Keratinocyte (primary cell): ENCODE results near the gene ZFP1. TPM values are rescaled to one million over a fixed set of nuclear protein-coding genes. Genes with fewer than 3 reads are reported as not detected.
"Not testable (repeated sequence)": the region's sequence is repeated elsewhere in the genome, so short reads cannot be mapped to it uniquely, and the experiment has no call there.

Experiments used
- DNase-seq: peaks from one replicate; pipeline ENCODE4 v3.0.0-alpha.2; 2011; ENCODE audit warnings: low read depth, missing footprints, low spot score
- FAIRE-seq: peaks from 2 replicates; lab custom pipeline; 2011; peaks lifted over from hg19 to GRCh38; lab: Jason Lieb, UNC
- H2AFZ ChIP-seq: 2 replicates; pipeline ENCODE4 v1.6.0; 2012; ENCODE audit warnings: low read length, control low read depth, inconsistent platforms; ENCODE audit not compliant: control insufficient read depth
- H3K27ac ChIP-seq: 2 replicates; pipeline ENCODE4 v1.5.1; 2011; ENCODE audit warnings: low read length; ENCODE audit not compliant: control insufficient read depth, insufficient read depth
- H3K27me3 ChIP-seq: 3 replicates; pipeline ENCODE4 v1.6.0; 2011; ENCODE audit warnings: low read length; ENCODE audit not compliant: control insufficient read depth, insufficient read depth; ENCODE audit errors: extremely low read depth
- H3K36me3 ChIP-seq, 2 experiments: 2 replicates in 1 of 2; 3 replicates in 1 of 2; pipeline ENCODE4 v1.5.1; 2011; ENCODE audit warnings: low read length in 2 of 2, mild to moderate bottlenecking in 1 of 2; ENCODE audit not compliant: control insufficient read depth in 2 of 2, insufficient read depth in 2 of 2; ENCODE audit errors: extremely low read depth in 1 of 2
- H3K4me1 ChIP-seq: 3 replicates; pipeline ENCODE4 v1.5.1; 2011; ENCODE audit warnings: low read length; ENCODE audit not compliant: control insufficient read depth, insufficient read depth; ENCODE audit errors: extremely low read depth
- H3K4me2 ChIP-seq: 3 replicates; pipeline ENCODE4 v1.6.0; 2011; ENCODE audit warnings: low read depth, low read length; ENCODE audit not compliant: control insufficient read depth, insufficient read depth; ENCODE audit errors: extremely low read depth
- H3K4me3 ChIP-seq, 3 experiments: fragments of 200-600 bp in 1 of 3; sonication (generic) in 1 of 3; 2 replicates in 2 of 3; 3 replicates in 1 of 3; pipeline ENCODE4 v1.5.1; 2011 to 2016; ENCODE audit warnings: low read length in 3 of 3, mild to moderate bottlenecking in 3 of 3, control low read depth in 2 of 3, inconsistent platforms in 1 of 3, low read depth in 1 of 3, mixed read lengths in 1 of 3, mixed run types in 1 of 3, moderate library complexity in 1 of 3; ENCODE audit not compliant: control insufficient read depth in 2 of 3, insufficient read depth in 2 of 3; ENCODE audit errors: extremely low read depth in 1 of 3
- H3K79me2 ChIP-seq: 2 replicates; pipeline ENCODE4 v1.6.0; 2012; ENCODE audit warnings: low read length; ENCODE audit not compliant: control insufficient read depth, insufficient read depth
- H3K9ac ChIP-seq: 3 replicates; pipeline ENCODE4 v1.6.0; 2011; ENCODE audit warnings: low read length; ENCODE audit not compliant: control insufficient read depth, insufficient read depth; ENCODE audit errors: extremely low read depth
- H3K9me1 ChIP-seq: 3 replicates; pipeline ENCODE4 v1.6.0; 2011; ENCODE audit warnings: low read length; ENCODE audit not compliant: control insufficient read depth, insufficient read depth; ENCODE audit errors: extremely low read depth
- H3K9me3 ChIP-seq: 2 replicates; pipeline ENCODE4 v1.5.1; 2012; ENCODE audit warnings: low read depth, low read length; ENCODE audit not compliant: control insufficient read depth
- H4K20me1 ChIP-seq: 3 replicates; pipeline ENCODE4 v1.6.0; 2011; ENCODE audit warnings: low read length; ENCODE audit not compliant: control insufficient read depth, insufficient read depth; ENCODE audit errors: extremely low read depth
- EZH2 ChIP-seq: IDR thresholded peaks from one replicate; pipeline ENCODE4 v1.6.1; 2012; ENCODE audit warnings: inconsistent platforms, mild to moderate bottlenecking, low read length, moderate library complexity
- dilution Hi-C: fragments of 300-500 bp; cut with MboI; formaldehyde crosslinking; loops from one replicate; pipeline ENCODE4 v1.7.0; 2020; ENCODE audit warnings: low sequenced_read_pairs; ENCODE audit not compliant: extremely low pct_ligation_motif_present
- polyA plus RNA-seq, 5 experiments: library from polyadenylated mRNA; depleted of rRNA in 3 of 5; stranded (reverse) in 3 of 5; stranded (forward) in 1 of 5; unstranded in 1 of 5; fragments of >200 nt; gene quantifications; 1 replicate in 1 of 5; 2 replicates in 3 of 5; 3 replicates in 1 of 5; pipeline versions ENCODE4 v1.2.1 to v1.2.3, GENCODE V29; 2011 to 2012; ENCODE audit warnings: missing spikeins in 2 of 5, low read depth in 1 of 5, low replicate concordance in 1 of 5
- TF ChIP-seq, protein P1 (sequence below), 3 experiments: IDR thresholded peaks in 1 of 3; conservative IDR thresholded peaks in 1 of 3; optimal IDR thresholded peaks in 1 of 3; 2 replicates in 2 of 3; 3 replicates in 1 of 3; pipeline versions ENCODE3 to v1.5.1; 2011; ENCODE audit warnings: low read length in 3 of 3, mild to moderate bottlenecking in 3 of 3, moderate library complexity in 2 of 3, control low read depth in 1 of 3, inconsistent platforms in 1 of 3; ENCODE audit not compliant: insufficient read depth in 2 of 3; ENCODE audit errors: extremely low read depth in 1 of 3

ZFP1 gene
- polyA plus RNA-seq, 1 donor (not counting 4 experiments of a cell fraction or from before 2014, with no cell fraction given) = 8.6 TPM

DNA sequence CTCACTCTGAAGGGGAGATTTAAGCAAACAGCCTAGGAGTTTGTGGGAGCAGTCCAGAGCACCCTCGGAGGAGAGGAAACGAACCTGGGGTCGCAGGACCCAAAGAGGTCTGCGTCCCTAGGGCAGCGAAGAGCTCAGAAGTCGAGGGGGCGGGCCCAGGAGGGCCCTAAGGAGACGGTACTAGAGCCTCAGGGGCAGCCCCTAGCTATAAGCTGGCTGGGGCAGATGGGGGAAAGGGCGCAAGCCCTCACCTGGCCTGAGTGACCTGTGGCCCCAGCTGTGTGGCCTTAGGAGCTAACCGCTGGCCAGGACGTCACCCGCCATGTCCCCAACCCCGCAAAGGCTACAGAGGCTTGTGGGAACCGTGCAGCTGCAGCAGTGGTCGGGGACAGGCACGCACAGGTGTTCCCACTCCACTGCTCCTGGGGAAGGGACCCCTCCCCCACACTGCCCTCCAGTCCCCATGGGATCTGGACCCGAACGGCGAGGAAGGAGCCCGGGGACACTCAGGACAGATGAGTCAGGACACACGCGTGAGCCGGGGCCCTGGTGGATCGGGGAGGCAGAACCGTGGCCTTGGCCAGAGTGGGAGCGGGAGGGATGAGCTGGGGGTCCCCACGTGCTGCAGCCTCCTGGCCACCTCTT, 60.7 kb downstream of the ZFP1 start:
- no peaks in the 10 kb centered on the region for H3K36me3 ChIP-seq

DNA sequence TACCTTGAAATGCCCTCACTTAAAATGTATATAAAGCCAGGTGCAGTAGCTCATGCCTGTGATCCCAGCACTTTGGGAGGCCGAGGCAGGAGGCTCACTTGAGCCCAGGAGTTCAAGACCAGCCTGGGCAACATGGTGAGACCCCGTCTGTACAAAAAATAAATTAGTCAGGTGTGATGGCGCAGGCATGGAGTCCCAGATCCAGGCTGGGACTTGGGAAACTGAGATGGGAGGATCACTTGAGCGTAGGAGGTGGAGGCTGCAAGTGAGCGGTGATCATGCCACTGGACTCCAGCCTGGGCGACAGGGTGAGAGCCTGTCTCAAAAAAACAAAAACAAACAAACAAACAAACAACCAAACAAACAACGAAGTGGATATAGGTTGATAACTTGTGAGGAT, 61.2 kb downstream of the ZFP1 start:
- H3K27ac ChIP-seq, H3K4me2 ChIP-seq, H4K20me1 ChIP-seq, H3K27me3 ChIP-seq, H3K36me3 ChIP-seq, H3K9ac ChIP-seq, H3K9me3 ChIP-seq, dilution Hi-C loops, FAIRE-seq, H3K4me1 ChIP-seq, DNase-seq, H3K79me2 ChIP-seq, H2AFZ ChIP-seq, H3K4me3 ChIP-seq, H3K9me1 ChIP-seq: not testable (repeated sequence)

More for the DNA sequence above, 60.7 kb downstream of the ZFP1 start:
- H3K27me3 ChIP-seq = no peaks in the 10 kb centered on the region
- no peak overlapping the region for H3K9ac ChIP-seq
- H4K20me1 ChIP-seq = no peaks in the 10 kb centered on the region
- no peaks in the 10 kb centered on the region for H3K79me2 ChIP-seq
- no peaks in the 10 kb centered on the region for H3K4me1 ChIP-seq
- dilution Hi-C loops = no loop called here
- TF ChIP-seq, protein P1, sequence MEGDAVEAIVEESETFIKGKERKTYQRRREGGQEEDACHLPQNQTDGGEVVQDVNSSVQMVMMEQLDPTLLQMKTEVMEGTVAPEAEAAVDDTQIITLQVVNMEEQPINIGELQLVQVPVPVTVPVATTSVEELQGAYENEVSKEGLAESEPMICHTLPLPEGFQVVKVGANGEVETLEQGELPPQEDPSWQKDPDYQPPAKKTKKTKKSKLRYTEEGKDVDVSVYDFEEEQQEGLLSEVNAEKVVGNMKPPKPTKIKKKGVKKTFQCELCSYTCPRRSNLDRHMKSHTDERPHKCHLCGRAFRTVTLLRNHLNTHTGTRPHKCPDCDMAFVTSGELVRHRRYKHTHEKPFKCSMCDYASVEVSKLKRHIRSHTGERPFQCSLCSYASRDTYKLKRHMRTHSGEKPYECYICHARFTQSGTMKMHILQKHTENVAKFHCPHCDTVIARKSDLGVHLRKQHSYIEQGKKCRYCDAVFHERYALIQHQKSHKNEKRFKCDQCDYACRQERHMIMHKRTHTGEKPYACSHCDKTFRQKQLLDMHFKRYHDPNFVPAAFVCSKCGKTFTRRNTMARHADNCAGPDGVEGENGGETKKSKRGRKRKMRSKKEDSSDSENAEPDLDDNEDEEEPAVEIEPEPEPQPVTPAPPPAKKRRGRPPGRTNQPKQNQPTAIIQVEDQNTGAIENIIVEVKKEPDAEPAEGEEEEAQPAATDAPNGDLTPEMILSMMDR (optimal IDR thresholded peaks at IDR 0.05 in 1 of 3, IDR thresholded peaks at IDR 0.05 in 1 of 3, conservative IDR thresholded peaks at IDR 0.05 in 1 of 3; ENCODE audit: extremely low read depth in 1 of 3, insufficient read depth in 2 of 3, low read length in 3 of 3) = no peak
- TF ChIP-seq EZH2 = no peak
- no peak overlapping the region for H3K4me2 ChIP-seq
- FAIRE-seq = no peak
- no peaks in the 10 kb centered on the region for H3K9me1 ChIP-seq
- no peak overlapping the region for H3K27ac ChIP-seq
- no peak overlapping the region for H2AFZ ChIP-seq
- H3K9me3 ChIP-seq = no peaks in the 10 kb centered on the region
- H3K4me3 ChIP-seq = no peak overlapping the region
- DNase-seq = no peak

DNA sequence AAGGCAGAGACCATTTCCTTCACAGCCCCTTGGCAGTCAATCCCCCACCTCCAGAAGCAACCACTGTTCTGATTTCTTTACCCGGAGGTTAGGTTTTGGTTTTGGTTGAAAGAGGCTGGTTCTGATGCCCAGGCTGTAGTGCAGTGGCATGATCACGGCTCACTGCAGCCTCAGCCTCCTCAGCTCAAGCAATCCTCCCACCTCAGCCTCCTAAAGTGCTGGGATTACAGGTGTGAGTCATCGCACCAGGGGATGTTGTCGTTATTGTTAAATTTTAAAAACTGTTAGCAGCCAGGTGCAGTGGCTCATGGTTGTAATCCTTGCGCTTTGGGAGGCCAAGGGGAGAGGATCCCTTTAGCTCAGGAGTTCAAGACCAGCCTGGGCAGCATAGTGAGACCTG, 61.6 kb downstream of the ZFP1 start:
- Histone ChIP-seq H3K4me1 (no peaks in the 10 kb centered on the region), H3K79me2 (no peaks in the 10 kb centered on the region), H3K9me3 (no peaks in the 10 kb centered on the region), H3K9ac (no peak overlapping the region), H3K36me3 (no peaks in the 10 kb centered on the region), H3K4me2 (no peak overlapping the region), H3K9me1 (no peaks in the 10 kb centered on the region), H4K20me1 (no peaks in the 10 kb centered on the region), H2AFZ (no peak overlapping the region), H3K27ac (no peak overlapping the region), H3K27me3 (no peaks in the 10 kb centered on the region), H3K4me3 (no peak overlapping the region)
- no peak for DNase-seq
- dilution Hi-C loops = no loop called here
- FAIRE-seq = no peak
- TF ChIP-seq EZH2 = no peak
- TF ChIP-seq, protein P1 (optimal IDR thresholded peaks at IDR 0.05 in 1 of 3, IDR thresholded peaks at IDR 0.05 in 1 of 3, conservative IDR thresholded peaks at IDR 0.05 in 1 of 3; ENCODE audit: extremely low read depth in 1 of 3, insufficient read depth in 2 of 3, low read length in 3 of 3) = no peak

DNA sequence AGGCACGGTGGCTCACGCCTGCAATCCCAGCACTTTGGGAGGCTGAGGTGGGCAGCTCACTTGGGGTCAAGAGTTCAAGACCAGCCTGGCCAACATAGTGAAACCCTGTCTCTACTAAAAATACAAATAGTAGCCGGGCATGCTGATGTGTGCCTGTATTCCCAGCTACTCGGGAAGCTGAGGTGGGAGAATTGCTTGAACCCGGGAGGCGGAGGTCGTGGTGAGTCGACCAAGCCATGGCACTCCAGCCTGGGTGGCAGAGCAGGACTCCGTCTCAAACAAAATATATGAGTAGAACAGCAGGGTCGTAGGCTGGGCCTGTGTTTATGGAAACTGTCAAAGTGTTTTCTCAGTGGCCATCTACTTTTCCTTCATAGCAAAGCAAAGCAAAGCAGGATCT, 63.0 kb downstream of the ZFP1 start:
- dilution Hi-C loops, H3K9me1 ChIP-seq, H3K79me2 ChIP-seq, H3K4me1 ChIP-seq, H3K9me3 ChIP-seq, H3K4me2 ChIP-seq, FAIRE-seq, H3K4me3 ChIP-seq, H3K36me3 ChIP-seq, H3K9ac ChIP-seq, H3K27ac ChIP-seq, H2AFZ ChIP-seq, H3K27me3 ChIP-seq, H4K20me1 ChIP-seq, DNase-seq: not testable (repeated sequence)
